B cell (primary cell): ENCODE measurements around the gene MED12L. TPM values are rescaled to one million over a fixed set of nuclear protein-coding genes. Genes with fewer than 3 reads are reported as not detected.
A peak's percentile ranks its signal among the peaks of the same experiment; 100 is the strongest.

Experiments used
- ATAC-seq: fragments of 200-7000 bp; cut with Tn5 transposase; one replicate; pipeline ENCODE4 v1.10.0; 2021; ENCODE audit warnings: low read depth, mild to moderate bottlenecking, moderate number of reproducible peaks, moderate library complexity
- CTCF ChIA-PET: fragments of 350-600 bp; sonication (Branson Sonifier 250); formaldehyde crosslinking; loops from one replicate; lab custom pipeline; 2021; ENCODE audit warnings: antibody characterized with exemption, inconsistent platforms; lab: Charles Lee
- POLR2A ChIA-PET: fragments of 350-600 bp; sonication (Branson Sonifier 250); formaldehyde crosslinking; loops from one replicate; lab custom pipeline; 2021; ENCODE audit warnings: antibody characterized with exemption; lab: Charles Lee
- DNase-seq: peaks from one replicate; pipeline ENCODE4 v3.0.0; 2013
- H2AFZ ChIP-seq: 2 replicates; pipeline ENCODE4 v1.6.1; 2012; ENCODE audit warnings: mild to moderate bottlenecking, low read depth, low read length; ENCODE audit not compliant: insufficient read depth, poor library complexity, severe bottlenecking
- H3K27ac ChIP-seq, 2 donors: 1 replicate in 1 of 2; 2 replicates in 1 of 2; pipeline ENCODE4 v1.5.1; 2012 to 2013; ENCODE audit warnings: low read length in 2 of 2, mild to moderate bottlenecking in 2 of 2, moderate library complexity in 1 of 2
- H3K27me3 ChIP-seq, 4 experiments: fragments of 200-600 bp in 1 of 4; sonication (generic) in 1 of 4; replicated peaks in 1 of 4; 1 replicate in 2 of 4; 2 replicates in 2 of 4; pipeline versions ENCODE4 v1.6.1 to v1.7.0; 2013 to 2016; ENCODE audit warnings: low read length in 3 of 4, mild to moderate bottlenecking in 2 of 4, mixed read lengths in 1 of 4, moderate library complexity in 1 of 4; ENCODE audit not compliant: insufficient read depth in 4 of 4, control insufficient read depth in 3 of 4; ENCODE audit errors: control extremely low read depth in 1 of 4
- H3K36me3 ChIP-seq, 2 experiments: replicated peaks in 1 of 2; 1 replicate in 1 of 2; 2 replicates in 1 of 2; pipeline versions ENCODE4 v1.6.1 to v1.7.1; 2013; ENCODE audit warnings: low read length in 1 of 2; ENCODE audit not compliant: insufficient read depth in 2 of 2, control insufficient read depth in 1 of 2; ENCODE audit errors: control extremely low read depth in 1 of 2, extremely low read depth in 1 of 2
- H3K4me1 ChIP-seq, 2 donors: fragments of 200-600 bp in 1 of 2; sonication (generic) in 1 of 2; 1 replicate in 1 of 2; 2 replicates in 1 of 2; pipeline versions ENCODE4 v1.5.1 to v1.6.1; 2013 to 2017; ENCODE audit warnings: low read length in 2 of 2; ENCODE audit not compliant: control insufficient read depth in 2 of 2, insufficient read depth in 2 of 2
- H3K4me2 ChIP-seq: replicated peaks from 2 replicates; pipeline ENCODE3; 2012; ENCODE audit warnings: mild to moderate bottlenecking, low read depth, low read length; ENCODE audit not compliant: poor library complexity, severe bottlenecking
- H3K4me3 ChIP-seq, 5 experiments: fragments of 200-600 bp in 1 of 5; sonication (generic) in 1 of 5; 1 replicate in 3 of 5; 2 replicates in 2 of 5; pipeline versions ENCODE4 v1.5.1 to v1.7.0; 2011 to 2016; ENCODE audit warnings: low read length in 4 of 5, mild to moderate bottlenecking in 4 of 5, low read depth in 2 of 5, control low read depth in 1 of 5, moderate library complexity in 1 of 5; ENCODE audit not compliant: insufficient read depth in 1 of 5; ENCODE audit errors: control extremely low read depth in 1 of 5, extremely low read depth in 1 of 5
- H3K79me2 ChIP-seq: fragments of 200-600 bp; sonication (generic); one replicate; pipeline ENCODE4 v1.6.0; 2016; ENCODE audit warnings: low read length; ENCODE audit not compliant: control insufficient read depth, insufficient read depth
- H3K9ac ChIP-seq: fragments of 200-600 bp; sonication (generic); 2 replicates; pipeline ENCODE4 v1.6.1; 2017; ENCODE audit warnings: mild to moderate bottlenecking, low read length, moderate library complexity
- H3K9me3 ChIP-seq, 3 donors: one replicate each; pipeline versions ENCODE4 v1.6.1 to v1.7.1; 2013; ENCODE audit warnings: low read length in 2 of 3; ENCODE audit not compliant: control insufficient read depth in 2 of 3, insufficient read depth in 1 of 3; ENCODE audit errors: control extremely low read depth in 1 of 3
- H4K20me1 ChIP-seq: 2 replicates; pipeline ENCODE4 v1.6.0; 2012; ENCODE audit warnings: mild to moderate bottlenecking, low read length; ENCODE audit not compliant: insufficient read depth, control insufficient read depth, poor library complexity, severe bottlenecking
- H3K27ac Mint-ChIP-seq: one replicate; pipeline ENCODE4 v1.8.0; 2021; ENCODE audit warnings: mixed read lengths
- H3K27me3 Mint-ChIP-seq: one replicate; pipeline ENCODE4 v1.8.0; 2021; ENCODE audit warnings: mixed read lengths
- H3K4me1 Mint-ChIP-seq: one replicate; pipeline ENCODE4 v1.8.0; 2021; ENCODE audit warnings: mixed read lengths
- H3K4me3 Mint-ChIP-seq: one replicate; pipeline ENCODE4 v1.8.0; 2021; ENCODE audit warnings: mixed read lengths
- H3K9me3 Mint-ChIP-seq: one replicate; pipeline ENCODE4 v1.8.0; 2022; ENCODE audit warnings: mixed read lengths; ENCODE audit not compliant: insufficient read depth
- EZH2 ChIP-seq: IDR thresholded peaks from 2 replicates; pipeline ENCODE4 v1.6.1; 2012; ENCODE audit warnings: borderline replicate concordance, low read depth, mild to moderate bottlenecking, moderate library complexity, low read length; ENCODE audit not compliant: insufficient read depth, poor library complexity, severe bottlenecking
- WGBS: methylation state at CpG from one replicate; pipeline ENCODE4 v1.1.5; 2013; ENCODE audit warnings: missing lambda C conversion rate; ENCODE audit not compliant: insufficient coverage; 5-methylcytosine and 5-hydroxymethylcytosine counted together
- intact Hi-C: fragments of 100-400 bp; cut with micrococcal nuclease; formaldehyde crosslinking; loops from one replicate; pipeline ENCODE4 v1.10.0; 2022
- polyA plus RNA-seq: library from polyadenylated mRNA; depleted of rRNA; stranded (reverse); fragments of >200 nt; gene quantifications from 2 replicates; pipeline ENCODE4 v1.2.3, GENCODE V29; 2012
- total RNA-seq, 2 donors: library from RNA; stranded (reverse); fragments of 120-200 nt in 1 of 2; gene quantifications; 1 replicate in 1 of 2; 2 replicates in 1 of 2; pipeline versions ENCODE4 v1.2.3 to v1.2.4, GENCODE V29; 2013 to 2022
- TF ChIP-seq, protein P1 (sequence below): fragments of 200-600 bp; IDR thresholded peaks from one replicate; pipeline ENCODE4 v1.8.0; 2022; ENCODE audit warnings: antibody characterized with exemption, mild to moderate bottlenecking

The MED12L gene
- total and polyA plus RNA-seq, 2 donors (not counting 1 experiment from before 2014, with no cell fraction given) = 0.07 to 0.30 TPM

DNA sequence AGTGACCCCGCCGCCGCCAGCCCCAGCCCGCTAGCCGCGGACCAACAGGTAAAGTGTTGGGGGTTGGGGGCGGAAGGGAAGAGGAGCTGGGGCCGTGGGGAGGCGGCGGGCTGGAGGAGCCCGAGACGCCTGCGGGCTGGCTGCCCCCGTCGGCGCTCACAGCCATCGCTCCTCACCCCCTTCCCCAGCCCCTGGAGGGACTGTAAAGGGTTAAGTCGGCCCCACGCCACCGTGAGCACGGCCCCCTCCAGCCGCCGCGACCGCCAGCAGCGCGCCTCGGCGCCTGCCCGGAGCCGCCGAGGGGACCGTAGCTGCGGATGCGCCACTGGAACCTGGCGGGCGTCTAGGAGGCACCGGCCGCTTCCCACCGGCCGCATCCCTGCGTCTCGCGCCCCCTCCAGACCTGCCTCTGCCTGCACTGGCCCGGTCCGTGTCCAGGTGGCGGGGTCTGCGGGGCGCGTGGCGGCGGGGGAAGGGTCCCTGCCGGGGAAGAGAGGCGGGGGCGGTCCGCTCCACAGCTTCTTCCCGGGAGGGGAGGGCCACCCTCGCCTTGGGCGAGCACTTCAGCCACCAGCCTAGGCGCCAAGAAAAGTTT lies 522 bp downstream of the MED12L start:
- no peaks in the 10 kb centered on the region for H3K79me2 ChIP-seq
- Mint-ChIP-seq H3K9me3 (no peaks in the 10 kb centered on the region), H3K4me3 (peak overlapping the region; percentile 90), H3K27me3 (peaks cover 46% of the 10 kb centered on the region), H3K4me1 (peaks cover 15% of the 10 kb centered on the region), H3K27ac (no peak overlapping the region)
- no peak for TF ChIP-seq EZH2
- TF ChIP-seq, protein P1, sequence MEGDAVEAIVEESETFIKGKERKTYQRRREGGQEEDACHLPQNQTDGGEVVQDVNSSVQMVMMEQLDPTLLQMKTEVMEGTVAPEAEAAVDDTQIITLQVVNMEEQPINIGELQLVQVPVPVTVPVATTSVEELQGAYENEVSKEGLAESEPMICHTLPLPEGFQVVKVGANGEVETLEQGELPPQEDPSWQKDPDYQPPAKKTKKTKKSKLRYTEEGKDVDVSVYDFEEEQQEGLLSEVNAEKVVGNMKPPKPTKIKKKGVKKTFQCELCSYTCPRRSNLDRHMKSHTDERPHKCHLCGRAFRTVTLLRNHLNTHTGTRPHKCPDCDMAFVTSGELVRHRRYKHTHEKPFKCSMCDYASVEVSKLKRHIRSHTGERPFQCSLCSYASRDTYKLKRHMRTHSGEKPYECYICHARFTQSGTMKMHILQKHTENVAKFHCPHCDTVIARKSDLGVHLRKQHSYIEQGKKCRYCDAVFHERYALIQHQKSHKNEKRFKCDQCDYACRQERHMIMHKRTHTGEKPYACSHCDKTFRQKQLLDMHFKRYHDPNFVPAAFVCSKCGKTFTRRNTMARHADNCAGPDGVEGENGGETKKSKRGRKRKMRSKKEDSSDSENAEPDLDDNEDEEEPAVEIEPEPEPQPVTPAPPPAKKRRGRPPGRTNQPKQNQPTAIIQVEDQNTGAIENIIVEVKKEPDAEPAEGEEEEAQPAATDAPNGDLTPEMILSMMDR = no peak
- H3K9ac ChIP-seq = peak overlapping the region; percentile 64
- DNase-seq (peak; percentile 44), ATAC-seq (peak; percentile 11)
- no peaks in the 10 kb centered on the region for H3K36me3 ChIP-seq
- H3K4me3 ChIP-seq = peak overlapping the region; percentile 15 to 64 (median 54)
- no peak overlapping the region for H3K27ac ChIP-seq
- ChIA-PET CTCF (interaction anchor here (0.6 to 1.5 kb wide), 3 partner anchors 11 to 864 kb away, joined by 3 to 4 read pairs (median 3); no protein-coding TSS in a partner anchor), POLR2A (interaction anchor here (0.6 kb wide), 1 partner anchor 120 kb away, joined by 3 read pairs; no protein-coding TSS in a partner anchor)
- 1% methylated on average over 49 of the region's 60 CpGs for WGBS
- H3K4me2 ChIP-seq = peak overlapping the region; percentile 94
- intact Hi-C loops = loop anchor here (10.0 kb wide), 1 partner anchor 321 kb away; the partner anchor contains the start of gene SIAH2
- no peaks in the 10 kb centered on the region for H4K20me1 ChIP-seq
- peak overlapping the region; percentile 76 for H2AFZ ChIP-seq
- peaks cover 15 to 20% of the 10 kb centered on the region in 2 donors for H3K4me1 ChIP-seq
- H3K27me3 ChIP-seq = peaks cover 0 to 55% (median 28%) of the 10 kb centered on the region in 4 experiments
- H3K9me3 ChIP-seq = peaks cover 0 to 7% (median 0%) of the 10 kb centered on the region in 3 donors
